Neural cell (in vitro differentiated cells): ENCODE data around the gene LIX1L.

Source experiments
- MXI1 ChIP-seq: fragments of 450-650 bp; conservative IDR thresholded peaks from 2 replicates; pipeline ENCODE4 v1.6.1; 2014; ENCODE audit warnings: antibody characterized with exemption, mild to moderate bottlenecking; ENCODE audit not compliant: poor library complexity, severe bottlenecking
- RAD21 ChIP-seq: fragments of 450-650 bp; conservative IDR thresholded peaks from 2 replicates; pipeline ENCODE4 v1.6.1; 2014; ENCODE audit warnings: antibody characterized with exemption, mild to moderate bottlenecking, moderate library complexity
- SMC3 ChIP-seq: fragments of 450-650 bp; conservative IDR thresholded peaks from 2 replicates; pipeline ENCODE4 v1.6.1; 2014; ENCODE audit warnings: antibody characterized with exemption, mild to moderate bottlenecking, moderate library complexity; ENCODE audit not compliant: poor library complexity
- TAF1 ChIP-seq: IDR thresholded peaks from 2 replicates; pipeline ENCODE4 v1.6.1; 2012; ENCODE audit warnings: low read depth
- TF ChIP-seq, protein P1 (sequence below): fragments of 450-650 bp; IDR thresholded peaks from 2 replicates; pipeline ENCODE4 v1.5.1; 2014; ENCODE audit warnings: antibody characterized with exemption, mild to moderate bottlenecking, moderate library complexity; ENCODE audit not compliant: poor library complexity, severe bottlenecking

DNA sequence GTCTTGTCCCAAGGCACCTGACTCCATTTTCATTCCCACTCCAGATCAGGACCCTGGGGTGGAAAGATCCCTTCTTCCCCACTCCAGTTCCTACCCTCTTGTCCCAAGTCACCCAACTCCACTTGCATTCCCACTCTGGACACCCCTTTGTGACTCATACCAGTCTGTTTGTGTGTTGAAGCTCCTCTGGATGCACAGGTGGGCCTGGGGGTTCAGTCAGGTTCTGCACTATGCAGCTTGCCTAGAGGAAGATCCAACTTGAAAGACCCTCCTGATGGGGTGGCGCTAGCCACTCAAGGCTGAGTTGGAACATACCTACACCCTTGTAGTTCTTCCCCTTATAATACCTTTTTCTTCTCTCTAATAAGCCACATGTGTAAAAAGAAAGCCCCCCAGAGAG is 62.3 kb downstream of the LIX1L start:
- TF ChIP-seq, protein P1, sequence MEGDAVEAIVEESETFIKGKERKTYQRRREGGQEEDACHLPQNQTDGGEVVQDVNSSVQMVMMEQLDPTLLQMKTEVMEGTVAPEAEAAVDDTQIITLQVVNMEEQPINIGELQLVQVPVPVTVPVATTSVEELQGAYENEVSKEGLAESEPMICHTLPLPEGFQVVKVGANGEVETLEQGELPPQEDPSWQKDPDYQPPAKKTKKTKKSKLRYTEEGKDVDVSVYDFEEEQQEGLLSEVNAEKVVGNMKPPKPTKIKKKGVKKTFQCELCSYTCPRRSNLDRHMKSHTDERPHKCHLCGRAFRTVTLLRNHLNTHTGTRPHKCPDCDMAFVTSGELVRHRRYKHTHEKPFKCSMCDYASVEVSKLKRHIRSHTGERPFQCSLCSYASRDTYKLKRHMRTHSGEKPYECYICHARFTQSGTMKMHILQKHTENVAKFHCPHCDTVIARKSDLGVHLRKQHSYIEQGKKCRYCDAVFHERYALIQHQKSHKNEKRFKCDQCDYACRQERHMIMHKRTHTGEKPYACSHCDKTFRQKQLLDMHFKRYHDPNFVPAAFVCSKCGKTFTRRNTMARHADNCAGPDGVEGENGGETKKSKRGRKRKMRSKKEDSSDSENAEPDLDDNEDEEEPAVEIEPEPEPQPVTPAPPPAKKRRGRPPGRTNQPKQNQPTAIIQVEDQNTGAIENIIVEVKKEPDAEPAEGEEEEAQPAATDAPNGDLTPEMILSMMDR, result no peak
- TF ChIP-seq MXI1 (no peak), RAD21 (no peak), SMC3 (no peak), TAF1 (no peak)
